ACHN (cell line): ENCODE results near the gene MYO1G.
"Not testable (repeated sequence)": the region's sequence is repeated elsewhere in the genome, so short reads cannot be mapped to it uniquely, and the experiment has no call there.

Experiments
- DNase-seq: peaks from one replicate; pipeline ENCODE4 v3.0.0-alpha.2; 2015
- in situ Hi-C: cut with HindIII; loops from 2 replicates; pipeline ENCODE4 v1.10.0; 2017; ENCODE audit warnings: low sequenced_read_pairs, low pct_ligation_motif_present, low pct_unique_long_range_greater_than_20kb

Gene MYO1G

GRCh38 chr7:45000093-45001032 is 21.5 kb upstream of the MYO1G start, which contains the start of gene CCM2:
Gene CCM2, plus strand, starts transcription at chr7:45000201. Its CDS starts 133 bp downstream, at chr7:45000334.
- DNase-seq, result peak; percentile 61
- in situ Hi-C loops, result no loop called here

- peak; percentile 100 for DNase-seq
- in situ Hi-C loops, result no loop called here
Observed at GRCh38 chr7:44999245-45000092, 20.7 kb upstream of the MYO1G start.

DNA sequence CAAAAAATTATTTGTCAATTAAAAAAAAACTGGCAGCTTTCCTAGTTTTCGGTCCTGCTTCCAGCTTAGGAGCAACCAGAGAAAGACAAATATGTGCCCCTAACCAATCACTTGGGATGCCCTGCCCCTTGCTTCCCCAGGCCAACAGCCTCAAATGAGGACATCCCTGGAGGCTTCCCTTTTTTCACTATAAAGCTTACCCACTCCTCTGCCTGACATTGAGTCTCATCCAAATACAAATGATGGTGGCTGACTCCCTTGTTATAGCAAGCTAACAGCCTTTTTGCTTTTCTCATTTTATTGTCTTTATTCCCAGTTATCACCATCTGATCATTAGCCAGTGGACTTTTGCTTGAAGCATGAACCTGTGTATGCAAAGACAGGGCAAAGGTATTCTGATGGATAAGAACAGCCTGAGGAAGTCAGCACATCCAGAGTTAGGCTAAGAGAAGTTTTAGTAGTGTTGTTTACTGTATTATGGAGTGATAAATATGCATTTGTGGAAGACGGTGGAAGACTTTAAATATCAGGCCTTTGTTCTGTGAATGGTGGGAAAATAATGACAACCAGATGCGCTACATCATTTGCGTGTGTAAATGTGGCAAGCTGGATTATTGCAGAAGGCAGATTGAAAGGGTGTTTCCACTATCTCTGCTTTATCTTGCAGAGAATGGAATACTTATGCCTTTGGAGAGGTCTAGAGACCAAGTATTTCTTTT is 19.5 kb upstream of the MYO1G start:
- in situ Hi-C loops, result no loop called here
- DNase-seq, result no peak

DNA sequence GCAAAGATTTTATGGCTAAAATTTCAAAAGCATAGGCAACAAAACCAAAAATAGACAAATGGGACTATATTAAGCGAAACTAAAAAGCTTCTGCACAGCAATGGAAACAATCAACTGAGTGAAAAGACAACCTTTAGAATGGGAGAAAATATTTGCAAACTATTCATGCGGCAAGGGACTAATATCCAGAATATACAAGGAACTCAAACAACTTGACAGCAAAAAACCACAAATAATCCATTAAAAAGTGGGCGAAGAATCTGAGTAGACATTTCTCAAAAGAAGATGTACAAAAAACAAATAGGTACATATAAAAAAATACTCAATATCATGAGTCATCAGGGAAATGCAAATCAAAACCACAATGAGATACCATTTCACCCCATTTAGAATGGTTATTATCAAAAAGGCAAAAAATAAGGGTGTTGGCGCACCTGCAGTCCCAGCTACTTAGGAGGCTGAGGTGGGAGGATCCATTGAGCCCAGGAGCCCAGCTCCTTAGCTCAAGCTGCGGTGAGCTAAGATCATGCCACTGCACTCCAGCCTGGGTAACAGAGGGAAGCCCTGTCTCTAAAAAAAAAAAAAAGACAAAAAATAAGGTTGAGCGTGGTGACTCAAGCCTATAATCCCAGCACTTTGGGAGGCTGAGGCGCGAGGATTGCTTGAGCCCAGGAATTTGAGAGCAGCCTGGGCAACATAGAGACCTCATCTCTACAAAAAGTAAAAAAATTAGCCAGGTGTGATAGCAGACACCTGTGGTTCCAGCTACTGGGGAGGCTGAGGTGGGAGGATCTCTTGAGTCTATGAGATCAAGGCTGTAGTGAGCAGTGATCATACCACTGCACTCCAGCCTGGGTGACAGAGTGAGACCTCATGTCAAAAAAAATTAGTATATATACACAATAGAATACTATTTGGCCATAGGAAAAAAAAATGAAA is 17.0 kb upstream of the MYO1G start:
- DNase-seq, result no peak

GRCh38 chr7:44994877-44995554 is 16.2 kb upstream of the MYO1G start:
- DNase-seq, result no peak
- in situ Hi-C loops, result no loop called here

More for the DNA sequence above, 17.0 kb upstream of the MYO1G start:
- in situ Hi-C loops, result no loop called here

GRCh38 chr7:44992004-44992795 is 13.4 kb upstream of the MYO1G start:
- in situ Hi-C loops, DNase-seq: not testable (repeated sequence)

DNA sequence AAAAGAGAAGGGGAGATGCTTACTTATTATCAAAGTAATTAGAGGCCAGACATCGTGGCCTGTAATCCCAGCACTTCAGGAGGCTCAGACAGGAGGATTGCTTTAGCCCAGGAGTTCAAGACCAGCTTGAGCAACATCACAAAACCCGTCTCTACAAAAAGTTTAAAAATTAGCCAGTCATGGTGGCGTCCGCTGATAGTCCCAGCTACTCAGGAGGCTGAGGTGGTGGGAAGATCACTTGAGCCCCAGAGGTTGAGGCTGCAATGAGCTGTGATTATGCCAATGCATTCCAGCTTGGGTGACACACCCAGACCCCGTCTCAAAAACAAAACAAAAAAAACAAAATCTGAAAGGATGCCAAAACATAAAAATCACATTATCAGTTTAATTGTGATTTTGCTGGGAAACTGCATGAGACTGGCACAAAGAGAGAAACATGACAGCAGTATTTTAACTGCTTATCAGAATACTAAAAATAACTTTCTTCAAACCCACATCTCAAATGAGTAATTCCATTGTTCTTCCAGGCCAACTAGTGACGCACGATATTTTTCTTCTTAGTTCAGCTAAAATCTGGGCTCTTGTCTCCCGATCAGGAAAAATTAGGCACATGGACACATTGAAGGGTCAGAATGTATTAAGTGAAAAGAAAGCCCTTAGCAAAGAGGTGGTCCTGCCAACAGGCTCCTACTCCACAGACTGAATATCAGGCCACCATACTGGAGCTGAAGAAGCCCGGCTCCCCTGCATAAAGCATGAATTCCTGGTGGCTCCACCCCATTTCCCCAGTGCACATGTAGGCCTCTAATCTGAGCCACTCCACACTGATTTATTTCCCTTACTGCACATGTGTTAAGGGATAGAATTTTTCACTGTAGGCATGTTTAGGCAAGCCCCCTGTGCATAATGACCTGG is 11.6 kb upstream of the MYO1G start:
- in situ Hi-C loops, result no loop called here
- DNase-seq, result no peak

DNA sequence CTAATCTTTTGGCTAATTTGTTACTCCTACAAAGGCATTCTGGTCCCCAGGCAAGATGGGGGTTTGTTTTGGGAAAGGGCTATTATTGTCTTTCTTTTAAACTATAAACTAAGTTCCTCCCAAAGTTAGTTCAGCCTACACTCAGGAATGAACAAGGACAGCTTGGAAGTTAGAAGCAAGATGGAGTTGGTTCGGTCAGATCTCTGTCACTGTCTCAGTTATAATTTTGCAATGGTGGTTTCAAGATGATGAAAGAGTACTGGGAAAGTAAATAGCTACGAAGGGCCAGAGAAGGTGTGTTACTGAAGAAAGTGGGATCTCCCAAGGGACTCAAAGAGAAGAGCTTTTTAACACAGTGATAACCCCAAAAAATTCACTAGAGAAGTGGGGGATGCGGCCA is 10.3 kb upstream of the MYO1G start:
- DNase-seq, result no peak
- in situ Hi-C loops, result no loop called here

- no peak for DNase-seq
- in situ Hi-C loops, result no loop called here
Observed at GRCh38 chr7:44988701-44989100, 9.9 kb upstream of the MYO1G start.

GRCh38 chr7:44987996-44988395 is 9.2 kb upstream of the MYO1G start:
- DNase-seq, result no peak
- in situ Hi-C loops, result no loop called here

- in situ Hi-C loops, result no loop called here
- DNase-seq, result no peak
Observed at GRCh38 chr7:44987457-44987856, 8.6 kb upstream of the MYO1G start.

GRCh38 chr7:44986218-44987053 is 7.6 kb upstream of the MYO1G start:
- in situ Hi-C loops, result no loop called here
- peak; percentile 98 for DNase-seq

- in situ Hi-C loops, result no loop called here
- no peak for DNase-seq
Observed at GRCh38 chr7:44985900-44986217, 7.0 kb upstream of the MYO1G start.

DNA sequence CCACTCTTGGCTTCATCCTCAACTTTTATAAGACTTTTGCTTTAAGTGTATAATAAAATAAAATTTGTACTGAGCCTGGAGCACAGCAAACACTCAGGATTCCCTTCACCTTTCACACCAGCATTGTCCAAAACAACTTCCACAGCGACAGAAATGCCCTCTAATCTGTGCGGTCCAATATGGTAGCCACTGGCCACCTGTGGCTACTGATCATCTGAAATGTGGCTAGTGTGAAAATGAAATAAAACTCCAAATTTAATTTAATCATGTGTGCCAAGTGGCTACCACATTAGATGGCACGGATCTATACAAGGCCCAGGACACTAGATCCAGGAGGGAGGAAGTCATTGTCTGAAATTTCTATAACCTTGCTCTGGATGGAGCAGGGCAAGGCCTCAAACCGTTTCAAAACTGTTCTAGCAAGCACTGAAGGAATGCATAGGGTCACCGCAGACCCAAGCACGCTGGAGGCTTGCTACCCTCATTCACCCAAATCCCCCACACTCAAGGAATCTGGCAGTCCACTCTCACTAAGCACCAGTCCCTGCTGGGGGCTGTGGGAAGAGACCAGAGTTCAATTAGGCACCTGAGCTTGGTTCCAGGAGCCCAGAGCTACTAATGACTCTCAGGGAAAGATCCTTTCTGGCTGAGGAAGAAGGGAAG is 6.3 kb upstream of the MYO1G start:
- in situ Hi-C loops, result no loop called here
- DNase-seq, result no peak

GRCh38 chr7:44984478-44984758 is 5.6 kb upstream of the MYO1G start:
- DNase-seq, result no peak
- in situ Hi-C loops, result no loop called here
